Measurements from ENCODE around the gene RNF215.

RNF215 gene

GRCh38 chr22:30393885-30394284 is 6.7 kb upstream of the RNF215 start:
- DNase-seq: no peak

- DNase-seq: no peak
Observed at GRCh38 chr22:30393322-30393680, 6.1 kb upstream of the RNF215 start.

DNA sequence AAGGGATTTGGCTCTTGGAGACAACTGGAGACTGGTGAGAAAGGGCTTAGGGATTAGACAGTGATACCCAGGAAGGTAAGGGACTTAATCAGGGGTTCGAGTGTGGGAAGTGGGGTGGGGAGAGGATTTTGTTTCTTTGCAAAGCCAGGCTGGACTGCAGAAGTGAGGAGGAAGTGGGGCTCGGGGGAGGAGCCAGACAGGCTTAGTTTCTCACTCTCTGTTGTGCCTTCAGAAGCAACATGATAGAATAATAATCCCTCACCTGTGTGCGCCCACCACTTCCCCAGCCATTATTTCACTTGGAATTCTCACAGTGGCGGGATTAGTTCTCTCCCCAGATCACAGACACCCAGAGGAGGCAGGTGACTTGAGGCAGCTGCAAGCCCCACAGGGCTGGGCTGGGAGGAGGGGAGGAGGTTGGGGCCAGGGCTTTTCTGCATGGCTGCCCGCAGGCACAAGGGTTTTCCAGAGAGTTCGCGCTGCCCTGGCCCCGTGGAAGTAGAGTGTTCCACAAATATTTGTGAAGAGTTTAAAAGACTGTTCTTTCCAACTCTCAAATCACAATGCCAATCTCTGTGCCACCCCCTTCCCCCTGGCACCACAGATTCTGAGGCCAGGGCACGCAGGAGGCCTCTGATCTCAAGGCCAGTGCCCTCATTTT is 5.6 kb upstream of the RNF215 start:
- DNase-seq: no peak

GRCh38 chr22:30390974-30391691 is 3.9 kb upstream of the RNF215 start:
- peak; percentile 71 for DNase-seq

DNA sequence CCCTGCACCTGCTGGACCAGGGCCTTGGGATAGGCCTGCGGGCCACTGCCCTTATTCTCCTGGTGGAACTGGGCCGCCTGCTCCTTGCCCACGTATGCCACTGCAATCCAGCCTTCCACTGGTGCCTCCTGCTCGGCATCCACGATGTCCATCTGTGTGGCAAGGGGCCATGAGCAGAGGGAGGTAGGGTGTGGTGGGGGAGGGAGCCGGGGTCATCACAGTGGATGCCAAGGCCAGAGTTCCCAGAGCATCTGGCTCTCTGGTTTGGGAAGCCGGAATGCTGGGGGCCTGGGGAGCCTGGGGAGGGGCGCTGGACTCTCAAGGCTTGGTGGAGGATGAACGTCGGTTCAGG is 627 bp downstream of the RNF215 start:
- DNase-seq: no peak

DNA sequence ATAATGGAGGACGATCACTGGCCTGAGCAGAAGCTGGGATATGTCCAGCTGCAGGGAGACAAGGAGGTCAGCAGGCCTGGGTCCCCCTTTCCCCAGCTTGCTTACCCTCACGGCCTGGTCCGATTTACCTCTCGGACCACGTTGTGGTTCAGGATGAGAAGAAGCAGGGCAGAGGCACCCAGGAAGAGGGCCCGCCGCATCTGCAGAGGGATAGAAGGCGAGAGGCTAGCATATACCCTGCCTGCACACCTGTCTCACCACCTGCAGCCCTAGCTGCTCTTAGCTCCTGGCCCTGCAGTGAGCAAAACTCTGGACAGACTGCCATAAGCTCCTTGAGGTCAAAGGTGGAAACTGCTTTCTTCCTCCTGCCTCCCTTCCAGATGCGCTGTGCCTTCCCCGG is 1.3 kb downstream of the RNF215 start:
- DNase-seq: no peak

DNA sequence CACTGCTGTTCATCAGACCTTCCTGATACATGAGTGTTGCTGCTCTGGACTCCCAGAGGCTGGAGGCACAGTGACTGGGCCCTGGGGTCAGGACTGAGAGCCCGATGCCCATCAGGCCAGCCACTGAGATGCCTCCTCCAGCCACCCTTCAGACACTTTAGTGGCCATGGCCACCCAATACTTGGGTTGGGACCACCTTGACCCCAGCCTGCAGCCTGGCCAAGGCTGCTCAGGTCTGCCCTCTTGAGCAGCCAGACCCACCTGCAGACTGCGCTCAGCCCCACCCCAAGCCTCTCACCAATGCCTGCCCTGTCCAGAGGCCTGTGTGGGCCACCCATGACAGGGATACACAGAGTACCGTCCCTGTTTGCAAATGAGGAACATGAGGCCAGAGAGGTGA is 4.2 kb downstream of the RNF215 start:
- DNase-seq: no peak

DNA sequence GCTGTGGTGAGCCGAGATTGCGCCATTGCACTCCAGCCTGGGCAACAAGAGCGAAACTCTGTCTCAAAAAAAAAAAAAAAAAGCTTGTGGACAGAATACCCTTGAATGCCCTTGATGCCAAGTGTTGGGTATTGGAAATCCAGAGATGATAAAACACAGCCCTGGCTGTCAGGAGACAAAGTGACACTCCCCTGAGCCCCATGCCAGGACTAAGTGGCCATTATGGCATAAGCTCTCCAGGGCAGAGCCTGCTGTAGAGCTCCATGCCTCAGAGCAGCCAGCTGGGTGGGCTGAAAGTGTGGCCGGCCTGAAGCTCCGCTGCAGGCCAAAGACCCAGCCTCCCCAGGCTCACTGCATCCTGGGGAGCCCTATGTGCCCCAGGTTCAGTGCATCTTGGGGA is 4.9 kb downstream of the RNF215 start:
- no peak for DNase-seq

DNA sequence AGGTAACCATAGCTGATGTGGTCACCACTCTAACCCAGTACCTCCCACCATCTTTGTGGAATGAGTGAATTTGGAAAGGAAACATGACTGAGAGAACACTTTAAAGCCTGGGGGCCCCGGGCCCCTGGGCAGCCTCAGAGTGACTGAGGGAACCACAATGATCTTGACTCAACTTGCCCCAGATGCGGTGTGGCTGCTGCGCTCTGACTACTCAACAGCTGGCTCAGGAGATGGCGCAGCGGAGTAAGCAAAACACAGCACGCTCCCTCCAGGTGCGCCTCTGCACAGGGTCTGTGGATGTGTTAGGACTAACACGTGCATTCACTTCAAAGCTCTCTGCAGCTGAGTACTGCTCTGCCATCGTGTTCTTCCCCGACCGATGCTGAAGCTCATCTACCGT is 5.9 kb downstream of the RNF215 start:
- no peak for DNase-seq

DNA sequence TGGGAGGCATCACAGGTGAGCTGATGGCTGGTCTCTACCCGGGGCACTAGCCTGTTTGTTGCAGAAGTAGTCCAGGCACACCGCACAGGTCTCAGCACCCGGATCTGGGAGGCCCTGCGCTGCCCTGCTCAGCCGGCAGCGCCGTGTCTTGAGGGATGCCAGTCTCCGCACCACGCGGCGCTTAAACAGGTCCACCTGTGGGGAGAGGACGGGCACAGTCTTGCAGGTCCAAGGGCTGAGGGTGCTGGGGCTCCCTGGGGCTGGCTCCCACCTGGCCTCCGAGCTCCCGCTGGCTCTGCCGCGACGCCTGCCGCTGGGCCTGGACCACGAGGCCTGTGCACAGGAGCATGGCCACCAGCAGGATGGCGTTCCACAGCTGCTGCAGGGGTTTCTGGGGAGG is 7.2 kb downstream of the RNF215 start:
- no peak for DNase-seq

DNA sequence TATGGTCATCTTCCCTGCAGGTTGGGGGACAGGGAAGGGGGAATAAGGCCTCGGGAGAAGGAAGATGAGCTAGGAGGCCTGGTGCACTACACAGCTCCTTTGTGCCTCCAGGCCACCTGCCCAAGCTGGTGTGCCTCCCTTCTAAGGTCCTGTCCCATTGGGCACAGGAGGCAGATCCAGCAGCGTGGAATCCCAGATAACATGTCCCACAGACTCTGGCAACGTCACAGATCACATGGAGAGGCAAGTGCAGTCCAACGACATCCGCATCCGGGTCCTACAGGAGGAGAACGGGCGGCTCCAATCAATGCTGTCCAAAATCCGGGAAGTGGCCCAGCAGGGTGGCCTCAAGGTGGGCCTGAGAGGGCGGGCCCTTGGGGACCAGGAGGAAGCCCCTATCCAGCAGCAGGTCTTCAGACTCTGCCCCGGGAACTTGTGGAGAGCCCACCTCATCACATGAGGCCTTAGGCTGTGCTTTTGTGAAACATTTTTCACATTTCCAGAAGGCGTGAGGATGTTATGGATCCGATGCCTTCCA is 11.8 kb downstream of the RNF215 start:
- DNase-seq: no peak

DNA sequence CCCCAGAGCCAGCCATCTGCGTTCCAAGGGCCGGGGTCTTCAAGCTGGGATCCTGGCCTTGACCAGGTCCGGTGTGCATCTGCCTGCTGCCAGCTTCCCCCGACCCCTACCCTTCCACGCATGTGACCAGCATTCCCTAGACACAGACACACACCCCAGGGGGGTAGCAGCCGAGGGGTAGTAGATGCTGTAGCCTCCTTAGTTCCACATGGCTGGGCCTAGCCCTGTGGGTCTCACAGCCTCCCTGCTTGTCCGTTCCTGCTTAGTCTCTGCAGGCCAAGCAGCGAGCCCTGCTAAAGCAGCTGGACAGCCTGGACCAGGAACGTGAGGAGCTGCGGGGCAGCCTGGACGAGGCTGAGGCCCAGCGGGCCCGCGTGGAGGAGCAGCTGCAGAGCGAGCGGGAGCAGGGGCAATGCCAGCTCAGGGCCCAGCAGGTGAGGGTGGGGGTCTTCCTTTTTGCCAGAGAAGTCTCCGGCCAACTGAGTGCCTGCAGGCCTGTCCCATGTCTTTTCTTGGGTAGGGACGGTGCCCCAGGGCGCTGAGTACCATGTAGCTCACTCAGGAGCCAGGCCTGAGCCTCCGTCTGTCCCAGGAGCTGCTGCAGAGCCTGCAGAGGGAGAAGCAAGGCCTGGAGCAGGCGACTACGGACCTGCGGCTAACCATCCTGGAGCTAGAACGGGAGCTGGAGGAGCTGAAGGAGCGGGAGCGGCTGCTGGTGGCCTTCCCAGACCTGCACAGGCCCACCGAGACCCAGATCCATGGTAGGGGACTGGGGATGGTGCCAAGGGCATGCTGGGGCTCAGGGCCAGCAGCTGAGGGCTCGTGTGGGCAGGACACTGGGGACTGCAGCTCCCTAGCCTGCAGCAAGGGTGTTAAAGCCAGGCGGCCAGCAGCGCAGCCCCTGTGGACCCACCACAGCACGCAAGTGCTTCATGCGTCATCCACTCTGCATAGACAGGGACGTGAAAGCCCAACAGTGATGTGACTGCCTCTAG is 13.6 kb downstream of the RNF215 start:
- no peak for DNase-seq

DNA sequence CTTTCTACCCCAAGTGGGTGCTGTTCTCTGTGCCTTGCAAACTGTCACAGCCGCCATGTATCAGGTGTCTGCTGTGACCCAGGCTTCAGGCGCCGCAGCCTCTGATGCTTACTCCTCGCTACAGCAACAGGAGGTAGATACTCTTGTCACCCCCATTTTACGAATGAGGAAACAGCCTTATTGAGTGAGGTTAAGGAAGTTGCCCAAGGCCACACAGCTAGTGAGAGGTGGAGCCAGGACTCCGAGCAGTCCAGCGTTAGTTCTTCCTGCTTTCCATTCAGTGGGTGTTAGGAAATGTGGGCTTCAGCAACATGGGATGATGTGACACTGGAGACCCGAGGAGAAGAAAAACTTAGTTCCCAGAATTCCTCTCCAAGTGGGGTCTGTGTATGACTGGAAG is 14.3 kb downstream of the RNF215 start:
- no peak for DNase-seq

DNA sequence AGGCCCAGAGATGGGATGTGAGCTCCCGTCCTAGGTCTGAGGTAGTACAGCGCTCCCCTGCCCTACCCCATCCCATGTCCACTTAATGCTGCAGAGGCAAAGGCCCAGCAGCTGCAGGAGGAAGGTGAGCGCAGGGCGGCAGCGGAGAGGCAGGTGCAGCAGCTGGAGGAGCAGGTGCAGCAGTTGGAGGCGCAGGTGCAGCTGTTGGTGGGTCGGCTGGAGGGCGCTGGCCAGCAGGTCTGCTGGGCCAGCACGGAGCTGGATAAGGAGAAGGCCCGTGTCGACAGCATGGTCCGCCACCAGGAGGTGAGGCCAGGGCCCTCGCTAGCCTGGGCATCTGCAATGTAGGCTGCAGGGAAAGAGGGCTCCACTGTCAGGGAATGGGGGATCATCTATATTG is 15.2 kb downstream of the RNF215 start:
- DNase-seq: no peak

GRCh38 chr22:30371321-30371720 is 15.9 kb downstream of the RNF215 start:
- DNase-seq: no peak

DNA sequence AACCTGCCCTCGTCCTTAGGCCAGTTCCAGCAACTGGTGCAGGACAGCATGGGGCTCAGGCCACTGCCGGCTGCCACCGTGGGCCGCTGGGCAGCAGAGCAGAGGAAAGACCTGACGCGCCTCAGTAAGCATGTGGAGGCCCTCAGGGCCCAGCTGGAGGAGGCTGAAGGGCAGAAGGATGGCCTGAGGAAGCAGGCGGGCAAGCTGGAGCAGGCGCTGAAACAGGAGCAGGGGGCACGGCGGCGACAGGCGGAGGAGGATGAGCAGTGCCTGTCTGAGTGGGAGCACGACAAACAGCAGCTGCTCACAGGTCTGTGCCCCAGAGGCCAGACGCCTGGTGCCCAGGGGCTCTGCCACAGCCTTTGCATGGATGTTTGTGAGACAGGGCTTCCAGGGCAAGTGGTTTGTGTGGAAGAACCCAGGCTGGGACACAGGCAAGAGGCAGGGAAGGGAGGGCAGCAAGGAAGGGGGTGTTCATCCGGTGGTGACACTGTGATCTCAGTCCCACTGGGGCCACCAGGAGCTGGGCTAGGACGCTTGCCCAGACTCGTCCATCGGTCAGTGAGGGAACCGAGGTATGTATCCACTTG is 16.5 kb downstream of the RNF215 start:
- no peak for DNase-seq

DNA sequence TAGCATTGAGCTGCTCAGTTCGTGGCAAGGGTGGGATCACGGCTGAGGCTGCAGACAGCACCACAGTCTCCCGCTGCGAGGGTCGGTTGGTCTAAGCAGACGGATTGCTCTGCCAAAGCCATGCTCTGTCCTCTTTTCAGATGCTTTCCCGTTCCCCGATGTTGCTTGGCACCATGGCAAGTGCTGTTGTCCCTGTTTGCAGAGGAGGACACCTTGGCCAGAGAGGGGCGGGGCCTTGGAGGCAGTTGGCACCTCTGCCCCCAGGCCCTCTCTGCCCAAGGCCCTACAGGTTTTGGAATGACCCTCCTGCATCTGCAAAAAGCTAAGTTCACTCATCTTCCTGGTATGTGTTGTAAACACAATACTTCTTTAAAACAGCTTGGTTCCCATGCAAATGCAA is 18.8 kb downstream of the RNF215 start:
- DNase-seq: no peak

DNA sequence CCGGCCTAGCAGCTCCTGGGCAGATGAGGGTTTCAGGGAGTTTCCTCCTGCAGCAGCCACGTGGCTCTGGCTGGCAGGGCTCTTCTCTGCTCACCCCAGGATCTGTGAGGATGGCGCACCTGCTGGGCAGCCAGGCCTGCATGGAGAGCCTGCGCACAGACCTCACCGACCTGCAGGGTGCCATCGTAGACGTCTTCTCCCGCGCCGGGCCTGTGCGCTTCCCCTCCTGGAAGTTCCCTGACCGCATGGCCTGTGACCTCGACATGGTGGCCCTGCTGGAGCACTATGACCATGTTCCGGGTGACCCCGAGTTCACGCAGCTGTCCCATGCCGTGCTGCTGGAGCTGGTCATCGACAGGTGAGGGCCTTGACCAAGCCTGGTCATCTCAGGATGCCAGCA is 21.3 kb downstream of the RNF215 start:
- DNase-seq: no peak

DNA sequence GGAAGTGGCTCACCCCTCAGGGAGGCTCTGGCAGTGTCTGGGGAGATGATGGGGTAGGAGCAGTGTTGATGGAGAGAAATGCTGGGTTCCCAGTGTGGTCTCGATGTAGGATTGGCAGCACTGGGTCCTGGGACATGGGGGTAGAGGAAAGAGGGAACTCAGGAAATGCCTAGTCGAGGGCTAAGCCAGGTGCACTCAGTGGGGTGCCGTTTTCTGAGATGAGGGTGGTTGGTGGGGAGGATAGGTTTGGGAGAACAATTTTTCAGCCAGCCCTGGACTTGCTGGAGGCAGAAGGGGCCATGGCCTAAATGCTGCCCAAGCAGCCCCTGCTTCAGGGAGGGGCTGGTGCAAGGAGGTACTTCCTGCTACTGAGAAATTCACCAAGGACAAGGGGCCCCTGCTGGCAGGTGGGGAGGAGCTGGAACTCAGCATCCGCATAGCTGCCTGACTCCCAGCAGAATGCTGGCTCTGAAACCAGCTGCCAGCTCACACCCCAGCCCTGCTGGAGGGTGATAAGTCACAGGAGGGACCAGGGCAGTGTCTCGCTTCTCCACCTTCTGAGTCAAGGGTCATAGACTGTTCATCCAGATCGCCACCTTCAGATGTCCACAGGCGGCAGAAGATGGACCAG is 24.4 kb downstream of the RNF215 start:
- peak; percentile 38 for DNase-seq

DNA sequence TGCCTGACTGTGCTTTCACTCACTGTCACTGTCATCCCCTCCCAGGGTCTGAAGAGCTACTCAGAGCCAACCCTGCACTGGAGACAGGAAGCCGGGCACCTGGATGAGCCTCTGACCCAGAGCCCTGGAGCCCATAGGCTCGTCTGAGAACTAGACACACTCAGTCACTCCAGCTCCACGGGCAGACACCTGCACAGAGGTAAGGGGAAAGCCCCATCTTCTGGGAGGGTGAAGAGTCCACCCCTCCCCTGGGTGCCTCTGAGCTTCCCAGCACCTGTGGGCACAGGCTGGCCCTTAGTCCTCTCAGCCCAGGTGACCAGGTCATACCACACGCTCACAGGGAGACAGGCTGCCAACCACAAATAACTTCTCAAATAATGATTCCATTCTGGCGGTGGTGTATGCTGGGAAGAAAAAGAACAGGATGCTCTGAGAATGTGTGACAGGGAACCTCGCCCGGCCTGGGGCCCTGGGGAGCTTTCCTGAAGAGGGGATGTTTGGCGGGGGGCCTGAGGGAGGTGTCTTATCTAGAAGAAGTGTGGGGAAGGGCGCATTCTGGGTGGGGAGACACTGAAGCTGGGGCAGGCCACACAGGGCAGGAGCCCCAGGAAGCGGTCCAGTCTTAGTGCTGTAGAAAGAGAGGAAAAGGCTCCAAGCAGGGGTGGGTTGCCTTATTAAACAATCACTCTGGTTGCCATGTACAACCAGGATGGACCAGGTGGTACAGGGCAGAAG is 25.1 kb downstream of the RNF215 start:
- no peak for DNase-seq

GRCh38 chr22:30358541-30358940 is 28.7 kb downstream of the RNF215 start:
- no peak for DNase-seq

DNA sequence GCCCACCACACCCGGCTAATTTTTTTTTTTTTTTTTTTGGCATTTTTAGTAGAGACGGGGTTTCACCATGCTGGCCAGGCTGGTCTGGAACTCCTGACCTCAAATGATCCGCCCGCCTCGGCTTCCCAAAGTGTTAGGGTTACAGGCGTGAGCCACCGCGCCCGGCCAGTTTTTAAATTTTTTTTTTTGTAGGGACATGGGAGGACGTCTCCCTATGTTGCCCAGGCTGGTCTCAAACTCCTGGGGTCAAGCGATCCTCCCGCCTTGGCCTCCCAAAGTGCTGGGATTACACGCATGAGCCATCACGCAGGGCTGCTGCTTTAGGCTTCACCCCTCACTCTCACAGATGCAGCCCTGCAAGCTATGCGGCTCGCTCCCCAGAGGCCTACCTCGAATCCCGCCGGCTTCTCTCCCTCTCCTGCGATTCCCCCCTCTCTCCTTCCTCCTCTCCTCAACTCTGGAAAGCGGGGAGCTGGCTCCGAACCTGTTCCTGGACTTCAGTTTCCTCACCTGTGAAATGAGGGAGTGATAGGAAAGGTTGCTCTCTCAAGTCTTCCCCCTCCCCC is 29.5 kb downstream of the RNF215 start:
- DNase-seq: no peak
